ENCODE data around the gene SOX30.

The SOX30 gene

DNA sequence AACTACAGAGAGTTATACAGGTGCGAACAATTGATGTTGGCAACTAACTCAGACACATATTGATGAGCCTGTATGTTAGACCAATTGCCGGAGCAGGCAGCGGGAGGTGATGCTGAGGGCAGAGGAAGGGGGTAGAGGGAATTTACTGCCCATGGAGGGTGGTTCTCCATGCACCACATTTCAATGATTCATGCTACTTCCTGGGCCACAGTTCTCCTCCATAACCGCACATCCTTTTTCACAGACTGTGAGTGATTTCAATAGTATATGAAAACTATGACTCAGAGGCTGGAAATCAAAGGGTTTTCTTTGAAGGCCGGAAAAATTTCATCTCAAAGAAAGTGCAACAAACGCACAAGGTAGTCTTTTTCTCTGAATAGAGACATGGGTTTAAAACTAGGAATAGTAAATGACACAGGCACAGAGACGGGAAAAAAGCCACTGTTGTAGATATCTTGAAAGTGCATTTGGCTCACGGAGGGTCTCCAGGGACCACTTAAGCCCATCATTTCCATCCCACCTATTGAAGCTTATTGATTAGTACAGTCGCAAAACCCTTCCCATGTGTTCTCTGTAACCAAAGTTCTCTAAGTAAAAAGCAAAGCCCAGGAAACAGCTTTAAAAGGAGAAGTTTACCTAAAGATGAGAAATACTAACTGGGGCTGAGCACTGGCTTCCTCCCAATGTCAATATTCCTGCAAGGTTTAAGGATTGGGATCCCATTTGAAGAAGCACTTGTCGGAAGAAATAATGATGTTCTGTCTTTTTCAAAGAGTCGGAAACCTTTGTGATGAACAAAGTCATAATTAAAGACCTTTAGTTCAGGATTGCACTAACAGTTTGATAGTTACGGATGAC, 48.7 kb downstream of the SOX30 start:
- TF ChIP-seq, protein P1, sequence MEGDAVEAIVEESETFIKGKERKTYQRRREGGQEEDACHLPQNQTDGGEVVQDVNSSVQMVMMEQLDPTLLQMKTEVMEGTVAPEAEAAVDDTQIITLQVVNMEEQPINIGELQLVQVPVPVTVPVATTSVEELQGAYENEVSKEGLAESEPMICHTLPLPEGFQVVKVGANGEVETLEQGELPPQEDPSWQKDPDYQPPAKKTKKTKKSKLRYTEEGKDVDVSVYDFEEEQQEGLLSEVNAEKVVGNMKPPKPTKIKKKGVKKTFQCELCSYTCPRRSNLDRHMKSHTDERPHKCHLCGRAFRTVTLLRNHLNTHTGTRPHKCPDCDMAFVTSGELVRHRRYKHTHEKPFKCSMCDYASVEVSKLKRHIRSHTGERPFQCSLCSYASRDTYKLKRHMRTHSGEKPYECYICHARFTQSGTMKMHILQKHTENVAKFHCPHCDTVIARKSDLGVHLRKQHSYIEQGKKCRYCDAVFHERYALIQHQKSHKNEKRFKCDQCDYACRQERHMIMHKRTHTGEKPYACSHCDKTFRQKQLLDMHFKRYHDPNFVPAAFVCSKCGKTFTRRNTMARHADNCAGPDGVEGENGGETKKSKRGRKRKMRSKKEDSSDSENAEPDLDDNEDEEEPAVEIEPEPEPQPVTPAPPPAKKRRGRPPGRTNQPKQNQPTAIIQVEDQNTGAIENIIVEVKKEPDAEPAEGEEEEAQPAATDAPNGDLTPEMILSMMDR (IDR thresholded peaks at IDR 0.05; ENCODE audit: low read depth, low read length), result no peak
- no peak for DNase-seq
- Histone ChIP-seq H3K36me3 (no peaks in the 10 kb centered on the region), H3K4me1 (no peaks in the 10 kb centered on the region), H3K27me3 (no peaks in the 10 kb centered on the region), H3K4me3 (ENCODE audit: low read depth, low read length) (no peak overlapping the region), H3K9me3 (no peaks in the 10 kb centered on the region)

- no peak overlapping the region for H3K4me3 ChIP-seq (ENCODE audit: low read depth, low read length)
- DNase-seq, result no peak
- no peaks in the 10 kb centered on the region for H3K27me3 ChIP-seq
- no peaks in the 10 kb centered on the region for H3K4me1 ChIP-seq
- no peaks in the 10 kb centered on the region for H3K36me3 ChIP-seq
- TF ChIP-seq, protein P1 (IDR thresholded peaks at IDR 0.05; ENCODE audit: low read depth, low read length), result no peak
- H3K9me3 ChIP-seq, result no peaks in the 10 kb centered on the region
Measured at GRCh38 chr5:157602505-157602904, 49.7 kb downstream of the SOX30 start.

DNA sequence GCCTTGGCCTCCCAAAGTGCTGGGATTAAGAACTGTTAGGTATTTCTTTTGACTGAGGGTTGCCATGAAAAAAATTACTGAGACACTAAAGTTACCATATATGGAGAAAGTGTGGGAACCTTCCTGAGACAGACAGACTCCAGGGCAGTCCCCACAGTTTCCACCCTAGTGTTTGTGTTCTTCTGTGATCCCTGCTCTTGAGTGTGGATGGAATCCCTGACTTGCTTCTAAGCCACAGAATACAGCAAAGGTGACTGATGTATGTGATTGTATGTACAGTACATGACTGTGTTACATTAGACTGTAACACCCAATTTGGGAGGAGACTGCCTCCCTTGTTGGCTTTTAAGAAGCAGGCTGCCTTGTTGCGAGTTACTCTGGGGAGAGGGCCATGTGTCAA, 52.0 kb downstream of the SOX30 start:
- H3K36me3 ChIP-seq, result no peaks in the 10 kb centered on the region
- no peak overlapping the region for H3K4me3 ChIP-seq (ENCODE audit: low read depth, low read length)
- H3K9me3 ChIP-seq, result no peaks in the 10 kb centered on the region
- DNase-seq, result no peak
- TF ChIP-seq, protein P1 (IDR thresholded peaks at IDR 0.05; ENCODE audit: low read depth, low read length), result no peak
- H3K4me1 ChIP-seq, result no peaks in the 10 kb centered on the region
- H3K27me3 ChIP-seq, result no peaks in the 10 kb centered on the region

DNA sequence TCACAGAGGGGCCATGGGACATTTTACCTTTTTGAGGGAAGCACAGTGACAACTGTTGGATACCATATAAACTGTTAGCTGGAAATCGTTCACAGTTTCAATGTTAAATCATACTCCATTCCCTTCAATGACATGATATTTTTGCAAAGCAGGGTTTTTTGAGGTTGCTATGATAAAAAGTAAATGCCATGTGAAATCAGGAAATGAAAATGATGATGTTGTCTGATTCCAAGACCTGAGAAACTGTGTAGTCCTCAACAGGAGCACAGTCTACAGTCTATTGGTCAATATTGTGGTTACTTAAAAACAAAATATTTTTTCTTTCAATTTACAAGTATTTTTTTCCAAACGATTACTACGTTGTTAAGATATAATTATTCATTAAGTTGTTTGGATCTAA, 52.7 kb downstream of the SOX30 start:
- Histone ChIP-seq H3K27me3 (no peaks in the 10 kb centered on the region), H3K4me3 (ENCODE audit: low read depth, low read length) (no peak overlapping the region), H3K4me1 (no peaks in the 10 kb centered on the region), H3K9me3 (no peaks in the 10 kb centered on the region), H3K36me3 (no peaks in the 10 kb centered on the region)
- TF ChIP-seq, protein P1 (IDR thresholded peaks at IDR 0.05; ENCODE audit: low read depth, low read length), result no peak
- no peak for DNase-seq

- H3K9me3 ChIP-seq, result no peaks in the 10 kb centered on the region
- no peak overlapping the region for H3K4me3 ChIP-seq (ENCODE audit: low read depth, low read length)
- TF ChIP-seq, protein P1 (IDR thresholded peaks at IDR 0.05; ENCODE audit: low read depth, low read length), result no peak
- H3K4me1 ChIP-seq, result no peaks in the 10 kb centered on the region
- no peaks in the 10 kb centered on the region for H3K36me3 ChIP-seq
- no peak for DNase-seq
- H3K27me3 ChIP-seq, result no peaks in the 10 kb centered on the region
Measured at GRCh38 chr5:157598350-157598936, 53.8 kb downstream of the SOX30 start.

- Histone ChIP-seq H3K4me1 (no peaks in the 10 kb centered on the region), H3K27me3 (no peaks in the 10 kb centered on the region), H3K4me3 (ENCODE audit: low read depth, low read length) (no peak overlapping the region), H3K9me3 (no peaks in the 10 kb centered on the region), H3K36me3 (no peaks in the 10 kb centered on the region)
- TF ChIP-seq, protein P1 (IDR thresholded peaks at IDR 0.05; ENCODE audit: low read depth, low read length), result no peak
- no peak for DNase-seq
Measured at GRCh38 chr5:157597277-157597676, 55.0 kb downstream of the SOX30 start.
